A549 treated with AZD9567 at 1 μM for 4 hours (cell line): Measurements from ENCODE around the gene LIMK1. TPM values are rescaled to one million over a fixed set of nuclear protein-coding genes. Genes with fewer than 3 reads are reported as not detected.

Source experiments
- total RNA-seq: library from RNA; stranded (reverse); fragments of 200-300 nt; extraction: Qiagen RNA extraction; gene quantifications from 5 replicates; pipeline ENCODE4 v1.2.3, GENCODE V29; 2022; ENCODE audit not compliant: insufficient read depth

Gene LIMK1
- total RNA-seq, result 29.0 to 32.0 TPM (median 30.6 TPM) in 5 replicates

DNA sequence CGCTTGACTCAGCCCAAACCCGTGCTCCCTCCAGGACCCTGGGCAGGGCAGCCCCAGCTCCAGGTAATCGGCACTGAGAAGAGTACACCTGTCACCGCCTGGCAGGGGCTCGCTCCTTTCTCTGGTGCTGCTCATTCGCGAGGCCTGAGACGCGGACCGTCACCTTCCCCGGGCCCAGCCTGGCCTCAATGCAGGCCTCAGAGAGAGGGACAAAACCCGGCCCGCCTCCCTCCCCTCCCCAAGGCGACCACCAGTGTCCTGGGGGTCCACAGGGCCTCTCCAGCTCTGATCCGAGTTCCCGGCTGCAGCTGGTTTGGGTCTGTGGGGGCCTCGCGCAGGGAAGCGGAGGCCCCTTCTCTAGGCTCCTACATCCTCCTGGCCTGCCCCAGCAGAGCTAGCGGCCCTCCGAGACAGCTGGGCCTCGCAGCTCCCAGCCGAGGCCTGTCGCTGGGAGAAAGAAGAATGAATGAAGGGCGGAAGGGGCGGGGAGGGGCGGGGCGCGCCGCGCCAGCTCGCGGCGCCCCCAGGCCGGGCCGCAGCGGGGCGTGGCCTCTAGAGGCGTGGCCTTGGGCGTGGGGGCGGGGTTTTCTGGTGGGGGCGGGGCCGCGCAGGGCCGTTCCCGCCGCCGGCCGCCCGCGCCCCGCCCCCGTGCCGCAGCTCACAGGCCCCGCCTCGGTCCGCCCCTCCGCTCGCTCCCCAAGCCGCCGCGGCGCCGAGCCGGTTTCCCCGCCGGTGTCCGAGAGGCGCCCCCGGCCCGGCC is at the start of gene LIMK1:
Gene LIMK1 (plus strand): TSS at position 688 of the 760 bp plus-strand sequence. CDS start 187 bp downstream, outside the sequence.

Other genes with a start within 250 kb of the LIMK1 start
- 6.4 to 10.8 TPM (median 9.5 TPM) in 5 replicates for gene METTL27, start 241.3 kb upstream of the LIMK1 start, total RNA-seq
- gene TMEM270, start 222.6 kb upstream of the LIMK1 start, total RNA-seq, result 0.09 to 0.13 TPM in 2 of 5 replicates, not detected in the others
- gene ELN, start 55.6 kb upstream of the LIMK1 start, total RNA-seq, result 0.07 to 0.14 TPM (median 0.09 TPM) in 4 of 5 replicates, not detected in the other
- 293 to 347 TPM (median 303 TPM) in 5 replicates for gene EIF4H, start 90.6 kb downstream of the LIMK1 start, total RNA-seq
- gene LAT2, start 126.2 kb downstream of the LIMK1 start, total RNA-seq, result 0.48 to 3.3 TPM (median 0.87 TPM) in 5 replicates
- gene RFC2, start 170.6 kb downstream of the LIMK1 start, total RNA-seq, result 53.8 to 69.4 TPM (median 56.7 TPM) in 5 replicates
- gene CLIP2, start 205.6 kb downstream of the LIMK1 start, total RNA-seq, result 15.3 to 16.6 TPM (median 16.0 TPM) in 5 replicates